ENCODE measurements around the gene SYNE2. TPM values are rescaled to one million over a fixed set of nuclear protein-coding genes. Genes with fewer than 3 reads are reported as not detected.
A peak's percentile ranks its signal among the peaks of the same experiment; 100 is the strongest.

The SYNE2 gene
- polyA plus RNA-seq, 3 donors = 99.9 to 107 (median 102) TPM

- DNase-seq (ENCODE audit: low read depth in 3 of 3, low spot score in 2 of 3) = no peak
These were observed 100.2 kb downstream of the SYNE2 start for GRCh38 chr14:63952933-63953437.

- no peak for DNase-seq (ENCODE audit: low read depth in 3 of 3, low spot score in 2 of 3)
These were observed 103.5 kb downstream of the SYNE2 start for GRCh38 chr14:63956326-63956725.

- DNase-seq (ENCODE audit: low read depth in 3 of 3, low spot score in 2 of 3) = no peak
These were observed 108.2 kb downstream of the SYNE2 start for GRCh38 chr14:63960926-63961567.

- DNase-seq (ENCODE audit: low read depth in 3 of 3, low spot score in 2 of 3) = peak; percentile 31 to 45 (median 32)
These were observed 110.1 kb downstream of the SYNE2 start for GRCh38 chr14:63962906-63963305.

- DNase-seq (ENCODE audit: low read depth in 3 of 3, low spot score in 2 of 3) = no peak
These were observed 110.6 kb downstream of the SYNE2 start for GRCh38 chr14:63963439-63963838.

- no peak for DNase-seq (ENCODE audit: low read depth in 3 of 3, low spot score in 2 of 3)
These were observed 111.3 kb downstream of the SYNE2 start for GRCh38 chr14:63964113-63964512.

- DNase-seq (ENCODE audit: low read depth in 3 of 3, low spot score in 2 of 3) = no peak
These were observed 113.6 kb downstream of the SYNE2 start for GRCh38 chr14:63966407-63966806.

GRCh38 chr14:63972323-63972932, 119.6 kb downstream of the SYNE2 start:
- DNase-seq (ENCODE audit: low read depth in 3 of 3, low spot score in 2 of 3) = no peak

GRCh38 chr14:63974176-63974575, 121.4 kb downstream of the SYNE2 start:
- DNase-seq (ENCODE audit: low read depth in 3 of 3, low spot score in 2 of 3) = no peak

GRCh38 chr14:63981569-63981968, 128.8 kb downstream of the SYNE2 start:
- no peak for DNase-seq (ENCODE audit: low read depth in 3 of 3, low spot score in 2 of 3)

- no peak for DNase-seq (ENCODE audit: low read depth in 3 of 3, low spot score in 2 of 3)
These were observed 129.4 kb downstream of the SYNE2 start for GRCh38 chr14:63982156-63982555.

- no peak for DNase-seq (ENCODE audit: low read depth in 3 of 3, low spot score in 2 of 3)
These were observed 129.8 kb downstream of the SYNE2 start for GRCh38 chr14:63982629-63983028.

- no peak for DNase-seq (ENCODE audit: low read depth in 3 of 3, low spot score in 2 of 3)
These were observed 134.2 kb downstream of the SYNE2 start for GRCh38 chr14:63986789-63987533.

GRCh38 chr14:63988579-63988978, 135.8 kb downstream of the SYNE2 start:
- DNase-seq (ENCODE audit: low read depth in 3 of 3, low spot score in 2 of 3) = no peak

- DNase-seq (ENCODE audit: low read depth in 3 of 3, low spot score in 2 of 3) = no peak
These were observed 139.0 kb downstream of the SYNE2 start for GRCh38 chr14:63991833-63992232.

GRCh38 chr14:63992858-63993257, 140.1 kb downstream of the SYNE2 start:
- DNase-seq (ENCODE audit: low read depth in 3 of 3, low spot score in 2 of 3) = no peak

- DNase-seq (ENCODE audit: low read depth in 3 of 3, low spot score in 2 of 3) = no peak
These were observed 141.2 kb downstream of the SYNE2 start for GRCh38 chr14:63993992-63994391.

- no peak for DNase-seq (ENCODE audit: low read depth in 3 of 3, low spot score in 2 of 3)
These were observed 142.5 kb downstream of the SYNE2 start for GRCh38 chr14:63995285-63995684.

GRCh38 chr14:63996016-63996415, 143.2 kb downstream of the SYNE2 start:
- no peak for DNase-seq (ENCODE audit: low read depth in 3 of 3, low spot score in 2 of 3)

- no peak for DNase-seq (ENCODE audit: low read depth in 3 of 3, low spot score in 2 of 3)
These were observed 143.9 kb downstream of the SYNE2 start for GRCh38 chr14:63996625-63997220.

GRCh38 chr14:64000749-64001148, 147.9 kb downstream of the SYNE2 start:
- no peak for DNase-seq (ENCODE audit: low read depth in 3 of 3, low spot score in 2 of 3)

Measured in right renal cortex interstitium (tissue), 3 donors.